ENCODE measurements around the gene GFRA3.

DNA sequence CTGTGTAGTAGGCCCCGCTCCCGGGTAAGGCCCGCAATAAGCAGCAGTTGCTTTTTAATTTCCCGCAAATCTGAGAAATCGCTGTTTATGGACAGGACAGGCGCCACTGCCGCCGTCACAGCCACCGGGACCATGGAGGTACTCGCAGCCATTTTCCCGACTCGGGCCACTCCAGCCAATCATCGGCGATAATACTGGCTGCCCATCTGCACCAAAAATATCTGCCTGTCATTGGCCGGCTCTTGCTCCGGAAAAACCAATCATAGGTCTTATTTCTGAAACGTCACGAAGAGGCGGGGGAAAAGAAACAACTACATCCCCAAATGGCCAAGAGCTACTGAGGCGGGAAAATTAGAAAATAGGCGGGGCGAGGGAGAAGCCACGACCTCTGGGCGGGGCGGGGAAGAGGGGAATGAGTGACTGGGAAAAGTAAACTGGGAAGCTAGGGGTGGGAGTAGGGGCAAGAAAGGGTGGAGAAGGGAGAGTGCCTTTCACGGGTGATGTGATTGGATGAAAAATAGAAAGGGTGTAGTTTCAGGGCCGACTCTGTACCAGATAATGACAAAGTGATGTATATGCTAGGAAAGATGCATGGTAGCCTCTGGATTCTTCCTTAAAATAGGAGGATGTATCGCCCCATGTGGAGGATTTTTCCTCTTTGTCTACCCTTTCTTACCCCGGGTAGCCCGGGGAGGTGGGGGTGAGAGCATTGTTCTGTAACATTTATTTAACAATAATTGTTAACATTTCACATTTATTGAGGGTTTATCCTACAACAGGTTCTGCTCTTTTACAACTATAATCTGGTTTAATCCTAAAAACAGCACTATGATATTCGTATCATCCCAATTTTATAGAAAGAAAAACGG lies 61.0 kb downstream of the GFRA3 start, which contains the start of gene CDC23:
- TF ChIP-seq, protein P1, sequence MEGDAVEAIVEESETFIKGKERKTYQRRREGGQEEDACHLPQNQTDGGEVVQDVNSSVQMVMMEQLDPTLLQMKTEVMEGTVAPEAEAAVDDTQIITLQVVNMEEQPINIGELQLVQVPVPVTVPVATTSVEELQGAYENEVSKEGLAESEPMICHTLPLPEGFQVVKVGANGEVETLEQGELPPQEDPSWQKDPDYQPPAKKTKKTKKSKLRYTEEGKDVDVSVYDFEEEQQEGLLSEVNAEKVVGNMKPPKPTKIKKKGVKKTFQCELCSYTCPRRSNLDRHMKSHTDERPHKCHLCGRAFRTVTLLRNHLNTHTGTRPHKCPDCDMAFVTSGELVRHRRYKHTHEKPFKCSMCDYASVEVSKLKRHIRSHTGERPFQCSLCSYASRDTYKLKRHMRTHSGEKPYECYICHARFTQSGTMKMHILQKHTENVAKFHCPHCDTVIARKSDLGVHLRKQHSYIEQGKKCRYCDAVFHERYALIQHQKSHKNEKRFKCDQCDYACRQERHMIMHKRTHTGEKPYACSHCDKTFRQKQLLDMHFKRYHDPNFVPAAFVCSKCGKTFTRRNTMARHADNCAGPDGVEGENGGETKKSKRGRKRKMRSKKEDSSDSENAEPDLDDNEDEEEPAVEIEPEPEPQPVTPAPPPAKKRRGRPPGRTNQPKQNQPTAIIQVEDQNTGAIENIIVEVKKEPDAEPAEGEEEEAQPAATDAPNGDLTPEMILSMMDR (IDR thresholded peaks at IDR 0.05; ENCODE audit: insufficient read depth, low read length, poor library complexity, severe bottlenecking) = no peak
- TF ChIP-seq EZH2phosphoT487 (conservative IDR thresholded peaks at IDR 0.05; ENCODE audit: low read length) = no peak
